ENCODE measurements around the gene ABCB8.

Gene ABCB8

GRCh38 chr7:151088856-151089699 is 60.8 kb downstream of the ABCB8 start:
- no peak for DNase-seq

- DNase-seq: no peak
These were observed 61.9 kb downstream of the ABCB8 start for GRCh38 chr7:151089893-151090730.

GRCh38 chr7:151091003-151091402 is 62.8 kb downstream of the ABCB8 start:
- DNase-seq: no peak

GRCh38 chr7:151091431-151091830 is 63.2 kb downstream of the ABCB8 start:
- DNase-seq: no peak

- no peak for DNase-seq
These were observed 63.7 kb downstream of the ABCB8 start for GRCh38 chr7:151091988-151092387.

- DNase-seq: no peak
These were observed 65.5 kb downstream of the ABCB8 start for GRCh38 chr7:151093748-151094147.

- no peak for DNase-seq
These were observed 66.4 kb downstream of the ABCB8 start for GRCh38 chr7:151094675-151095074.

- no peak for DNase-seq
These were observed 67.0 kb downstream of the ABCB8 start for GRCh38 chr7:151095123-151095797.

- no peak for DNase-seq
These were observed 67.7 kb downstream of the ABCB8 start for GRCh38 chr7:151095828-151096475.

Data from stimulated activated CD4-positive, alpha-beta T cell treated with anti-CD3 and anti-CD28 coated beads, Interleukin-4, amount 100 ng/mL, for 1 hour (primary cell).